GM23338 (cell line): Measurements from ENCODE around the gene KIF2C. TPM values are rescaled to one million over a fixed set of nuclear protein-coding genes. Genes with fewer than 3 reads are reported as not detected.
"Not testable (repeated sequence)": the region's sequence is repeated elsewhere in the genome, so short reads cannot be mapped to it uniquely, and the experiment has no call there.

Source experiments
- ATAC-seq: fragments of 200-7000 bp; cut with Tn5 transposase; 3 replicates; pipeline ENCODE4 v1.9.1; 2020
- DNase-seq: peaks from one replicate; pipeline ENCODE4 v3.0.0-alpha.2; 2015; ENCODE audit warnings: low spot score
- H2AFZ ChIP-seq: fragments of 200-600 bp; sonication (generic); 2 replicates; pipeline ENCODE4 v1.8.0; 2016; ENCODE audit warnings: antibody characterized with exemption, mild to moderate bottlenecking, moderate library complexity
- H3F3A ChIP-seq: fragments of 200-600 bp; sonication (generic); replicated peaks from 2 replicates; pipeline ENCODE4 v1.8.0; 2017; ENCODE audit warnings: antibody characterized with exemption, mixed run types, low read depth
- H3K27ac ChIP-seq: fragments of 200-600 bp; sonication (generic); 2 replicates; pipeline ENCODE4 v1.6.1; 2016; ENCODE audit warnings: low read depth
- H3K27me3 ChIP-seq: fragments of 200-600 bp; sonication (generic); 2 replicates; pipeline ENCODE4 v1.8.0; 2016; ENCODE audit warnings: mild to moderate bottlenecking, mixed run types, moderate library complexity; ENCODE audit not compliant: insufficient read depth
- H3K36me3 ChIP-seq: fragments of 200-600 bp; sonication (generic); 2 replicates; pipeline ENCODE4 v1.8.0; 2016; ENCODE audit warnings: mild to moderate bottlenecking; ENCODE audit not compliant: insufficient read depth
- H3K4me1 ChIP-seq: fragments of 200-600 bp; sonication (generic); 2 replicates; pipeline ENCODE4 v1.8.0; 2016; ENCODE audit warnings: mild to moderate bottlenecking, moderate library complexity; ENCODE audit not compliant: insufficient read depth
- H3K4me2 ChIP-seq: fragments of 200-600 bp; sonication (generic); 2 replicates; pipeline ENCODE4 v1.7.1; 2017; ENCODE audit warnings: mixed run types
- H3K4me3 ChIP-seq: fragments of 200-600 bp; sonication (generic); 2 replicates; pipeline ENCODE4 v1.6.1; 2016; ENCODE audit warnings: mixed run types
- H3K79me2 ChIP-seq: fragments of 200-600 bp; sonication (generic); replicated peaks from 2 replicates; pipeline ENCODE4 v1.8.0; 2017; ENCODE audit warnings: mild to moderate bottlenecking; ENCODE audit not compliant: insufficient read depth
- H3K9me2 ChIP-seq: fragments of 200-600 bp; sonication (generic); 2 replicates; pipeline ENCODE4 v1.8.0; 2017; ENCODE audit not compliant: insufficient read depth
- H4K20me1 ChIP-seq: fragments of 200-600 bp; sonication (generic); replicated peaks from 2 replicates; pipeline ENCODE4 v1.8.0; 2017; ENCODE audit warnings: mild to moderate bottlenecking; ENCODE audit not compliant: insufficient read depth
- H3K27ac Mint-ChIP-seq: 2 replicates; pipeline ENCODE4 v1.8.0; 2020; ENCODE audit warnings: inconsistent platforms, mild to moderate bottlenecking, moderate library complexity, mixed read lengths
- H3K27me3 Mint-ChIP-seq: 3 replicates; pipeline ENCODE4 v1.8.0; 2022; ENCODE audit warnings: low read depth, mild to moderate bottlenecking, moderate library complexity, mixed read lengths, inconsistent platforms; ENCODE audit not compliant: insufficient read depth, poor library complexity
- H3K36me3 Mint-ChIP-seq: 3 replicates; pipeline ENCODE4 v1.8.0; 2021; ENCODE audit warnings: low read depth, mild to moderate bottlenecking, inconsistent platforms, moderate library complexity, mixed read lengths
- H3K4me1 Mint-ChIP-seq: 3 replicates; pipeline ENCODE4 v1.8.0; 2020; ENCODE audit warnings: mild to moderate bottlenecking, inconsistent platforms, mixed read lengths
- H3K4me3 Mint-ChIP-seq: 3 replicates; pipeline ENCODE4 v1.8.0; 2021; ENCODE audit warnings: moderate library complexity, mild to moderate bottlenecking, inconsistent platforms, mixed read lengths
- H3K9me3 Mint-ChIP-seq: 3 replicates; pipeline ENCODE4 v1.8.0; 2020; ENCODE audit warnings: moderate library complexity, mild to moderate bottlenecking, inconsistent platforms, mixed read lengths
- REST ChIP-seq: IDR thresholded peaks from one replicate; pipeline ENCODE4 v1.6.1; 2018; ENCODE audit warnings: antibody characterized with exemption; ENCODE audit not compliant: unreplicated experiment
- polyA plus RNA-seq: library from polyadenylated mRNA; unstranded; fragments of >200 nt; fragmentation: Nextera tagmentation; extraction: Ambion mirVana; gene quantifications from 2 replicates; pipeline ENCODE4 v1.2.1, GENCODE V29; 2016
- total RNA-seq: library from RNA; depleted of rRNA; stranded (reverse); fragments of >200 nt; shearing (Covaris generic); gene quantifications from 2 replicates; pipeline ENCODE4 v1.2.3, GENCODE V29; 2014
- TF ChIP-seq, protein P1 (sequence below), 2 experiments: fragments of 200-600 bp in 1 of 2; sonication (generic) in 1 of 2; conservative IDR thresholded peaks; 2 replicates each; pipeline versions ENCODE4 v1.5.1 to v1.6.1; 2016 to 2017; ENCODE audit warnings: antibody characterized with exemption in 2 of 2, low read depth in 2 of 2, mild to moderate bottlenecking in 2 of 2, moderate library complexity in 1 of 2
- TF ChIP-seq, protein P2 (sequence below): IDR thresholded peaks from 2 replicates; pipeline ENCODE4 v1.6.1; 2016; ENCODE audit warnings: antibody characterized with exemption

The KIF2C gene
- total and polyA plus RNA-seq, 2 experiments from 2014 or later, result 38.0 to 62.9 TPM

GRCh38 chr1:44738953-44739306 is 707 bp upstream of the KIF2C start:
- H3K27me3 ChIP-seq, H3K9me2 ChIP-seq, DNase-seq, H3K9me3 Mint-ChIP-seq, H3K4me1 ChIP-seq, H4K20me1 ChIP-seq, H2AFZ ChIP-seq, ATAC-seq: not testable (repeated sequence)
- Histone ChIP-seq H3K27ac (peak overlapping the region; percentile 65), H3K79me2 (peaks cover 38% of the 10 kb centered on the region), H3K4me3 (peak overlapping the region; percentile 97), H3K36me3 (peaks cover 14% of the 10 kb centered on the region; the same call in 1 of the 2 replicates), H3K4me2 (peak overlapping the region; percentile 37), H3F3A (peaks cover 12% of the 10 kb centered on the region; the same call in 1 of the 2 replicates)
- Mint-ChIP-seq H3K36me3 (peaks cover 39% of the 10 kb centered on the region), H3K27ac (peak overlapping the region; percentile 97), H3K4me3 (peak overlapping the region; percentile 90), H3K4me1 (peaks cover 11% of the 10 kb centered on the region), H3K27me3 (peaks cover 11% of the 10 kb centered on the region)

DNA sequence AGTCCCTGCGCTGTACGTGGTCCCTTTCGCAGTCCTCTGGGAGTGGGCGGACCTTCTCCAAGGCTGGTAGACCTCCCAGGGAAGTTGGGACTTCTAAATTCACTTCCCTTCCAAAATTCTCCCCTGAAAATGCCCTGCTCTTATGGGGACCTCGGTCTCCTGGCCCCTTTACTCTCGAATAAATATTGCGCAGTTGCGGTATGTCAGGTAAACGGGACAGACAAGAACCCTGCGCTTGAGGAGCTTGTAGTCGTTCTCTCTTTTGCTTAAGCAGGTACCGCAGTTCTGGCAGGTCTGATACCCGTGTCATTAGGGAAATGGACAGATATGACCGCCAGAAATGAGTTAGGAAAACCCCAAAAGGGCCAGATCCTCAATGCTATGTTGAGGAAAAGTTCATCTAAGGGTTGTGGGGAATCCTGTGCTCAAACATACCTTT is 561 bp downstream of the KIF2C start:
- H3K9me3 Mint-ChIP-seq, result peaks cover 8% of the 10 kb centered on the region; the same call in 2 of the 3 replicates
- H3K27ac Mint-ChIP-seq, result peak overlapping the region; percentile 99
- Histone ChIP-seq H3K4me3 (peak overlapping the region; percentile 97), H3K9me2 (peaks cover 6% of the 10 kb centered on the region; the same call in 1 of the 2 replicates), H4K20me1 (peaks cover 15% of the 10 kb centered on the region), H3K27ac (peak overlapping the region; percentile 87), H3K4me1 (peaks cover 7% of the 10 kb centered on the region; the same call in 1 of the 2 replicates), H3K79me2 (peaks cover 51% of the 10 kb centered on the region), H3K27me3 (no peaks in the 10 kb centered on the region), H3K36me3 (peaks cover 21% of the 10 kb centered on the region), H2AFZ (peak overlapping the region; percentile 82), H3K4me2 (peak overlapping the region; percentile 97), H3F3A (peaks cover 12% of the 10 kb centered on the region; the same call in 1 of the 2 replicates)
- peaks cover 11% of the 10 kb centered on the region for H3K27me3 Mint-ChIP-seq
- ATAC-seq (peak; percentile 15), DNase-seq (no peak)
- no peak for TF ChIP-seq REST
- TF ChIP-seq, protein P1, sequence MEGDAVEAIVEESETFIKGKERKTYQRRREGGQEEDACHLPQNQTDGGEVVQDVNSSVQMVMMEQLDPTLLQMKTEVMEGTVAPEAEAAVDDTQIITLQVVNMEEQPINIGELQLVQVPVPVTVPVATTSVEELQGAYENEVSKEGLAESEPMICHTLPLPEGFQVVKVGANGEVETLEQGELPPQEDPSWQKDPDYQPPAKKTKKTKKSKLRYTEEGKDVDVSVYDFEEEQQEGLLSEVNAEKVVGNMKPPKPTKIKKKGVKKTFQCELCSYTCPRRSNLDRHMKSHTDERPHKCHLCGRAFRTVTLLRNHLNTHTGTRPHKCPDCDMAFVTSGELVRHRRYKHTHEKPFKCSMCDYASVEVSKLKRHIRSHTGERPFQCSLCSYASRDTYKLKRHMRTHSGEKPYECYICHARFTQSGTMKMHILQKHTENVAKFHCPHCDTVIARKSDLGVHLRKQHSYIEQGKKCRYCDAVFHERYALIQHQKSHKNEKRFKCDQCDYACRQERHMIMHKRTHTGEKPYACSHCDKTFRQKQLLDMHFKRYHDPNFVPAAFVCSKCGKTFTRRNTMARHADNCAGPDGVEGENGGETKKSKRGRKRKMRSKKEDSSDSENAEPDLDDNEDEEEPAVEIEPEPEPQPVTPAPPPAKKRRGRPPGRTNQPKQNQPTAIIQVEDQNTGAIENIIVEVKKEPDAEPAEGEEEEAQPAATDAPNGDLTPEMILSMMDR (conservative IDR thresholded peaks at IDR 0.05; ENCODE audit: low read depth in 2 of 2), result no peak
- TF ChIP-seq, protein P2, sequence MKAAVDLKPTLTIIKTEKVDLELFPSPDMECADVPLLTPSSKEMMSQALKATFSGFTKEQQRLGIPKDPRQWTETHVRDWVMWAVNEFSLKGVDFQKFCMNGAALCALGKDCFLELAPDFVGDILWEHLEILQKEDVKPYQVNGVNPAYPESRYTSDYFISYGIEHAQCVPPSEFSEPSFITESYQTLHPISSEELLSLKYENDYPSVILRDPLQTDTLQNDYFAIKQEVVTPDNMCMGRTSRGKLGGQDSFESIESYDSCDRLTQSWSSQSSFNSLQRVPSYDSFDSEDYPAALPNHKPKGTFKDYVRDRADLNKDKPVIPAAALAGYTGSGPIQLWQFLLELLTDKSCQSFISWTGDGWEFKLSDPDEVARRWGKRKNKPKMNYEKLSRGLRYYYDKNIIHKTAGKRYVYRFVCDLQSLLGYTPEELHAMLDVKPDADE, result no peak
- H3K4me1 Mint-ChIP-seq, result peaks cover 11% of the 10 kb centered on the region
- peak overlapping the region; percentile 90 for H3K4me3 Mint-ChIP-seq
- peaks cover 50% of the 10 kb centered on the region for H3K36me3 Mint-ChIP-seq
